ENCODE measurements around the gene DOC2A. TPM values are rescaled to one million over a fixed set of nuclear protein-coding genes. Genes with fewer than 3 reads are reported as not detected.
A peak's percentile ranks its signal among the peaks of the same experiment; 100 is the strongest.

Gene DOC2A
- total and polyA plus RNA-seq, 9 of the 15 experiments (the other 6 are each of a cell fraction or from before 2014, with no cell fraction given): 0.03 to 0.38 (median 0.28) TPM; not detected in 1

- no peak for TF ChIP-seq ZNF277 (CRISPR knock-in tag; IDR thresholded peaks at IDR 0.05; ENCODE audit: borderline replicate concordance)
- no peak for TF ChIP-seq JUND (IDR thresholded peaks at IDR 0.05; ENCODE audit: borderline replicate concordance, low read depth, low read length)
- TF ChIP-seq JUND (tag; IDR thresholded peaks at IDR 0.05; ENCODE audit: borderline replicate concordance, low read depth, low read length): no peak
- no peak for TF ChIP-seq ZNF212 (CRISPR knock-in tag; IDR thresholded peaks at IDR 0.05)
- no peak for TF ChIP-seq ZSCAN29 (IDR thresholded peaks at IDR 0.05)
- TF ChIP-seq SP1 (CRISPR knock-in tag; IDR thresholded peaks at IDR 0.05): no peak
- no peak for TF ChIP-seq EP300 (IDR thresholded peaks at IDR 0.05; ENCODE audit: low read length)
- no peak for TF ChIP-seq ATF2 (CRISPR knock-in tag; IDR thresholded peaks at IDR 0.05)
- no peak for TF ChIP-seq HNRNPUL1 (IDR thresholded peaks at IDR 0.05; ENCODE audit: low read length)
- TF ChIP-seq KAT7 (CRISPR knock-in tag; IDR thresholded peaks at IDR 0.05; ENCODE audit: borderline replicate concordance): peak; percentile 57; the same call in 1 of the 2 replicates
- peak; percentile 61; the same call in 1 of the 2 replicates for TF ChIP-seq HINFP (tag; conservative IDR thresholded peaks at IDR 0.05; ENCODE audit: low read depth)
- TF ChIP-seq CBFA2T3 (IDR thresholded peaks at IDR 0.05): peak; percentile 8; the same call in 1 of the 2 replicates
- TF ChIP-seq TAF1 (IDR thresholded peaks at IDR 0.05; ENCODE audit: control insufficient read depth, extremely low read depth, insufficient read depth, low read length, severe bottlenecking): peak; percentile 44
- peak; percentile 73 to 93 (median 87) for TF ChIP-seq YY1 (IDR thresholded peaks at IDR 0.05; ENCODE audit: borderline replicate concordance in 1 of 3, control insufficient read depth in 1 of 3, extremely low read depth in 1 of 3, insufficient read depth in 3 of 3, insufficient read length in 1 of 3, insufficient replicate concordance in 2 of 3, low read depth in 1 of 3, low read length in 2 of 3)
- no peak for TF ChIP-seq SMAD1 (IDR thresholded peaks at IDR 0.05; ENCODE audit: low read depth, low read length, partially characterized antibody)
- TF ChIP-seq GATAD2A (IDR thresholded peaks at IDR 0.05): no peak
- no peak for TF ChIP-seq STAG1 (CRISPR knock-in tag; IDR thresholded peaks at IDR 0.05; ENCODE audit: borderline replicate concordance)
- TF ChIP-seq HOMEZ (CRISPR knock-in tag; IDR thresholded peaks at IDR 0.05): no peak
- no peak for TF ChIP-seq MCM2 (IDR thresholded peaks at IDR 0.05; ENCODE audit: low read depth)
- TF ChIP-seq ZSCAN32 (CRISPR knock-in tag; IDR thresholded peaks at IDR 0.05): no peak
- TF ChIP-seq MTA1 (IDR thresholded peaks at IDR 0.05; ENCODE audit: borderline replicate concordance): no peak
- TF ChIP-seq HNRNPLL (IDR thresholded peaks at IDR 0.05; ENCODE audit: low read depth, low read length, poor library complexity, severe bottlenecking): no peak
- no peak for TF ChIP-seq CAMTA2 (CRISPR knock-in tag; conservative IDR thresholded peaks at IDR 0.05)
- TF ChIP-seq ARID1B (IDR thresholded peaks at IDR 0.05): peak; percentile 27
Observed at GRCh38 chr16:29995324-29995910, 15.4 kb downstream of the DOC2A start, which contains the start of gene HIRIP3 (continued).
